Prostate gland (tissue), 2 donors: Measurements from ENCODE around the gene ZBTB5.

ENCODE experiments used
- CTCF ChIP-seq, 4 experiments: fragments of 200-600 bp in 2 of 4; fragments of 450-650 bp in 2 of 4; sonication (generic) in 2 of 4; IDR thresholded peaks; 1 replicate in 3 of 4; 2 replicates in 1 of 4; pipeline ENCODE4 v1.5.1; 2016 to 2019; ENCODE audit warnings: antibody characterized with exemption in 4 of 4, mild to moderate bottlenecking in 2 of 4, moderate library complexity in 2 of 4
- POLR2A ChIP-seq: fragments of 450-650 bp; IDR thresholded peaks from one replicate; pipeline ENCODE4 v1.6.1; 2016; ENCODE audit warnings: antibody characterized with exemption, mild to moderate bottlenecking
- POLR2AphosphoS5 ChIP-seq: sonication (generic); formaldehyde crosslinking; IDR thresholded peaks from one replicate; pipeline ENCODE4 v1.6.1; 2017; ENCODE audit warnings: antibody characterized with exemption

- TF ChIP-seq CTCF (IDR thresholded peaks at IDR 0.05): no peak
- TF ChIP-seq POLR2AphosphoS5: no peak
- TF ChIP-seq POLR2A: no peak
Observed at GRCh38 chr9:37437621-37438020, 27.6 kb downstream of the ZBTB5 start.
